ENCODE data around the gene FAM107B. TPM values are rescaled to one million over a fixed set of nuclear protein-coding genes. Genes with fewer than 3 reads are reported as not detected.

FAM107B gene
- total and polyA plus RNA-seq, 2 of the 4 experiments (the other 2 are of a cell fraction) = 26.4 to 27.1 TPM

GRCh38 chr10:14665304-14665703 is 109.4 kb downstream of the FAM107B start:
- H3K27ac ChIP-seq (ENCODE audit: insufficient read depth, low read length) = no peak overlapping the region
- in situ Hi-C loops (cut with MboI; ENCODE audit: low sequenced_read_pairs) = no loop called here
- no peak overlapping the region for H2BK120ac ChIP-seq (ENCODE audit: low read depth, low read length)
- no peak overlapping the region for H3K23ac ChIP-seq (ENCODE audit: low read depth, low read length)
- H3K18ac ChIP-seq (ENCODE audit: low read depth, low read length) = no peak overlapping the region
- H4K8ac ChIP-seq (ENCODE audit: low read depth in 2 of 2, low read length in 2 of 2) = no peak overlapping the region
- H3K79me1 ChIP-seq (ENCODE audit: low read depth in 1 of 2, low read length in 2 of 2) = no peaks in the 10 kb centered on the region
- no peak overlapping the region for H3K14ac ChIP-seq (replicated peaks; ENCODE audit: low read depth, low read length)
- H3K56ac ChIP-seq (ENCODE audit: extremely low read depth, insufficient read depth, low read length) = no peak overlapping the region
- H2AFZ ChIP-seq (replicated peaks; ENCODE audit: low read length, poor library complexity) = no peak overlapping the region
- no peak overlapping the region for H2BK5ac ChIP-seq (ENCODE audit: low read depth, low read length, poor library complexity, severe bottlenecking)
- H3K4me2 ChIP-seq (ENCODE audit: low read depth, low read length) = no peak overlapping the region
- DNase-seq (no peak), ATAC-seq (ENCODE audit: low read depth) (no peak)
- no peaks in the 10 kb centered on the region for H3K9me1 ChIP-seq (ENCODE audit: insufficient read depth, low read length)
- intact Hi-C loops (cut with micrococcal nuclease) = no loop called here
- ChIA-PET CTCF (no interaction called here), POLR2A (ENCODE audit: unreplicated experiment) (no interaction called here)
- no peak overlapping the region for H2AK9ac ChIP-seq (replicated peaks; ENCODE audit: low read depth, low read length, poor library complexity)
- H3K9ac ChIP-seq (ENCODE audit: low read depth, low read length) = no peak overlapping the region
- BruUV-seq (replicated peaks) = no TSS peak
- H2BK20ac ChIP-seq (ENCODE audit: low read depth, low read length) = no peak overlapping the region
- no peak overlapping the region for H3K4ac ChIP-seq (ENCODE audit: low read depth, low read length)
- H3K4me3 ChIP-seq (ENCODE audit: insufficient read depth, low read depth, low read length) = no peak overlapping the region
- no peak overlapping the region for H2AK5ac ChIP-seq (ENCODE audit: low read depth, low read length)
- no peaks in the 10 kb centered on the region for H4K20me1 ChIP-seq (ENCODE audit: insufficient read depth, low read length)
- H3K9me3 ChIP-seq (ENCODE audit: control insufficient read depth, insufficient read depth, low read length) = no peaks in the 10 kb centered on the region
- no peak overlapping the region for H2BK15ac ChIP-seq (ENCODE audit: low read depth, low read length)
- H3K4me1 ChIP-seq (ENCODE audit: control insufficient read depth, insufficient read depth, low read length) = no peaks in the 10 kb centered on the region
- H4K5ac ChIP-seq (ENCODE audit: low read depth, low read length) = no peak overlapping the region
- WGBS, 2 experiments (ENCODE audit: extremely low coverage in 2 of 2, insufficient read length in 1 of 2) = no CpG with 5 or more reads among the region's 1 CpG
- H3K27me3 ChIP-seq (ENCODE audit: control insufficient read depth, insufficient read depth, low read length) = no peaks in the 10 kb centered on the region
- TF ChIP-seq NFE2L2 (IDR thresholded peaks at IDR 0.05; ENCODE audit: low read depth, low read length) (no peak), ELK1 (IDR thresholded peaks at IDR 0.05; ENCODE audit: borderline replicate concordance, low read depth, low read length) (no peak), CHD1 (IDR thresholded peaks at IDR 0.05; ENCODE audit: low read depth, low read length) (no peak), CTCF (conservative IDR thresholded peaks at IDR 0.05; ENCODE audit: low read depth, low read length) (no peak), BHLHE40 (IDR thresholded peaks at IDR 0.05; ENCODE audit: low read depth, low read length) (no peak), FOS (IDR thresholded peaks at IDR 0.05; ENCODE audit: low read depth, low read length) (no peak), MAZ (IDR thresholded peaks at IDR 0.05; ENCODE audit: borderline replicate concordance, low read depth, low read length) (no peak)
- no peak overlapping the region for H4K91ac ChIP-seq (ENCODE audit: insufficient read depth, low read depth, low read length)
- dilution Hi-C loops (cut with HindIII; ENCODE audit: low sequenced_read_pairs, unreplicated experiment) = no loop called here
- no peaks in the 10 kb centered on the region for H3K36me3 ChIP-seq (ENCODE audit: control insufficient read depth, insufficient read depth, low read length)

Data from IMR-90 (cell line).